ENCODE results near the gene MED16. TPM values are rescaled to one million over a fixed set of nuclear protein-coding genes. Genes with fewer than 3 reads are reported as not detected.

MED16 gene
- total RNA-seq, 4 donors from 2014 or later: 58.1 to 158 (median 78.4) TPM

DNA sequence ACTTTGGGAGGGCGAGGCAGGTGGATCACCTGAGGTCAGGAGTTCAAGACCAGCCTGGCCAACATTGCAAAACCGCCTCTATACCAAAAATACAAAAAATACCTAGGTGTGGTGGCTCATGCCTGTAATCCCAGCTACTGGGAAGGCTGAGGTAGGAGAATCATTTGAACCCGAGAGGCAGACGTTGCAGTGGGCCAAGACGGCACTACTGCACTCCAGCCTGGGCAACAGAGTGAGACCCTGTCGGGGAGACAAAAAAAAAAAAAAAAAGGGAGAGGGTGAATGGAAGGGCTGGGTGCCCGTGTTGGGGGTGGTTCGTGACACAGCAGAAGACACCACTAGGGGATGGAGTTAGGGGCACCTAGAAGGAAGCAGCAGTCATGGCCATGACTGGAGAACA lies 22.7 kb downstream of the MED16 start:
- H3K27ac ChIP-seq: peak overlapping the region; percentile 66 to 89 (median 78)
- no peaks in the 10 kb centered on the region for H3K27me3 ChIP-seq
- no peak overlapping the region for H3K4me3 ChIP-seq
- H3K36me3 ChIP-seq: peaks cover 0 to 5% (median 0%) of the 10 kb centered on the region in 4 donors
- intact Hi-C loops (cut with DNase I; ENCODE audit: low total_unique reads): no loop called here
- in situ Hi-C loops (cut with MboI; ENCODE audit: low pct_ligation_motif_present in 1 of 4, low pct_unique_long_range_greater_than_20kb in 1 of 4, low sequenced_read_pairs in 3 of 4): loop anchor here in 1 of 4 donors (25.0 kb wide), 1 partner anchor 117 kb away; the partner anchor contains the start of gene WDR18
- no peak for DNase-seq
- TF ChIP-seq POLR2A (IDR thresholded peaks at IDR 0.05) (no peak), EP300 (IDR thresholded peaks at IDR 0.05; ENCODE audit: low read depth) (no peak), POLR2AphosphoS5 (IDR thresholded peaks at IDR 0.05) (no peak)
- TF ChIP-seq, protein P1, sequence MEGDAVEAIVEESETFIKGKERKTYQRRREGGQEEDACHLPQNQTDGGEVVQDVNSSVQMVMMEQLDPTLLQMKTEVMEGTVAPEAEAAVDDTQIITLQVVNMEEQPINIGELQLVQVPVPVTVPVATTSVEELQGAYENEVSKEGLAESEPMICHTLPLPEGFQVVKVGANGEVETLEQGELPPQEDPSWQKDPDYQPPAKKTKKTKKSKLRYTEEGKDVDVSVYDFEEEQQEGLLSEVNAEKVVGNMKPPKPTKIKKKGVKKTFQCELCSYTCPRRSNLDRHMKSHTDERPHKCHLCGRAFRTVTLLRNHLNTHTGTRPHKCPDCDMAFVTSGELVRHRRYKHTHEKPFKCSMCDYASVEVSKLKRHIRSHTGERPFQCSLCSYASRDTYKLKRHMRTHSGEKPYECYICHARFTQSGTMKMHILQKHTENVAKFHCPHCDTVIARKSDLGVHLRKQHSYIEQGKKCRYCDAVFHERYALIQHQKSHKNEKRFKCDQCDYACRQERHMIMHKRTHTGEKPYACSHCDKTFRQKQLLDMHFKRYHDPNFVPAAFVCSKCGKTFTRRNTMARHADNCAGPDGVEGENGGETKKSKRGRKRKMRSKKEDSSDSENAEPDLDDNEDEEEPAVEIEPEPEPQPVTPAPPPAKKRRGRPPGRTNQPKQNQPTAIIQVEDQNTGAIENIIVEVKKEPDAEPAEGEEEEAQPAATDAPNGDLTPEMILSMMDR (IDR thresholded peaks at IDR 0.05): no peak
- H3K4me1 ChIP-seq: peaks cover 12 to 25% (median 18%) of the 10 kb centered on the region in 4 donors
- WGBS, 2 donors (ENCODE audit: low coverage in 1 of 2): 87 to 89% methylated on average over 4 to 8 of the region's 8 CpGs
- H3K9me3 ChIP-seq: no peaks in the 10 kb centered on the region

DNA sequence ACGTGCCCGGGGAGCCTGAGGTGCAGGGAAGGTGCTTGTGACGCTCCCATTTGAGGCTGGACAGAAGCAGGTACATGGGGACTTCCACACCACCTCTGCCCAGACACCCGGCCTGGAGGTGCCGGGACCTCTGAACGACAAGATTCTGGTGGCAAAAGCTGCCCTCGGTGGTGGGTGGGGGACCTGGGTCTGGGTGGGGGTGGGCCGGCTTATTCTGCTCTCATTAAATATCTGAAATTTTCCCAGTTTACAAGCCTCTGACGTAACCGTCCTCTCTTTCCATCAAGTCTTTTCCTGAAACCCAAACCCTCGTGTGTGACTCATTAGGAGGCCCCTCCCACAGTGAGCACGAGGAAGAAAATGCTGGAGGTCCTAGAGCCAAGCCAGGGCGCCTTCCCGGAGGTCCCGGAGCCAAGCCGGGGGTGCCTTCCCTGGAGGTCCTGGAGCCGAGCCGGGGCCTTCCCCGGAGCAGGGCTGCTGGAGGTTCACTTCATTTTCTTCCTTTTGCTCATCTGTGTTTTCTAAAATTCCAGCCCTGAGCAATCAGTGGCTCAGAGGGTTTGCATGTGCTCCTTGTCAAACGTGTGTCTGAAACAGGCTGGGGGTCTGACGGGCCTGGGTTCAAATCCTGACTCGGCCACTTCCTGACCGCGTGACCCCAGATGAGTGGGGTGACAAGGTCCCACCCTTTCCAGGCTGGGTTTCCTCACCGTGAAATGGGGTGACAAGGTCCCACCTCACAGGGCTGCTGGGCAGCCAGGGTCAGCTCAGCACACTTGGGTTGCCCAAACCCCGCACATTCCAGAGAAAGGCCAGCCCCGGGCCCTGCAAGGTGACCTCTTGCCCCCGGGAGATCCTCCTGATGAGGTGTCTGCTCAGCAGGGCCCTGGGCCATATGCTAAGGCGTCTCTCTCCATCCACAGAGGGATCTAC lies 23.5 kb downstream of the MED16 start:
- Histone ChIP-seq H3K4me3 (no peak overlapping the region), H3K27me3 (no peaks in the 10 kb centered on the region), H3K4me1 (peaks cover 12 to 25% (median 18%) of the 10 kb centered on the region in 4 donors), H3K9me3 (no peaks in the 10 kb centered on the region), H3K36me3 (peaks cover 0 to 5% (median 0%) of the 10 kb centered on the region in 4 donors), H3K27ac (peak overlapping the region; percentile 66 to 89 (median 78))
- DNase-seq: peak; percentile 65
- WGBS, 2 donors (ENCODE audit: low coverage in 1 of 2): 70% methylated on average over 29 of the region's 29 CpGs; no CpG with 5 or more reads in 1 of the 2 donors
- in situ Hi-C loops (cut with MboI; ENCODE audit: low pct_ligation_motif_present in 1 of 4, low pct_unique_long_range_greater_than_20kb in 1 of 4, low sequenced_read_pairs in 3 of 4) (loop anchor here in 1 of 4 donors (25.0 kb wide), 1 partner anchor 118 kb away; the partner anchor contains the start of gene WDR18), intact Hi-C loops (cut with DNase I; ENCODE audit: low total_unique reads) (no loop called here)
- TF ChIP-seq POLR2AphosphoS5 (IDR thresholded peaks at IDR 0.05): peak in 1 of 3 donors; percentile 9
- no peak for TF ChIP-seq POLR2A (IDR thresholded peaks at IDR 0.05)

DNA sequence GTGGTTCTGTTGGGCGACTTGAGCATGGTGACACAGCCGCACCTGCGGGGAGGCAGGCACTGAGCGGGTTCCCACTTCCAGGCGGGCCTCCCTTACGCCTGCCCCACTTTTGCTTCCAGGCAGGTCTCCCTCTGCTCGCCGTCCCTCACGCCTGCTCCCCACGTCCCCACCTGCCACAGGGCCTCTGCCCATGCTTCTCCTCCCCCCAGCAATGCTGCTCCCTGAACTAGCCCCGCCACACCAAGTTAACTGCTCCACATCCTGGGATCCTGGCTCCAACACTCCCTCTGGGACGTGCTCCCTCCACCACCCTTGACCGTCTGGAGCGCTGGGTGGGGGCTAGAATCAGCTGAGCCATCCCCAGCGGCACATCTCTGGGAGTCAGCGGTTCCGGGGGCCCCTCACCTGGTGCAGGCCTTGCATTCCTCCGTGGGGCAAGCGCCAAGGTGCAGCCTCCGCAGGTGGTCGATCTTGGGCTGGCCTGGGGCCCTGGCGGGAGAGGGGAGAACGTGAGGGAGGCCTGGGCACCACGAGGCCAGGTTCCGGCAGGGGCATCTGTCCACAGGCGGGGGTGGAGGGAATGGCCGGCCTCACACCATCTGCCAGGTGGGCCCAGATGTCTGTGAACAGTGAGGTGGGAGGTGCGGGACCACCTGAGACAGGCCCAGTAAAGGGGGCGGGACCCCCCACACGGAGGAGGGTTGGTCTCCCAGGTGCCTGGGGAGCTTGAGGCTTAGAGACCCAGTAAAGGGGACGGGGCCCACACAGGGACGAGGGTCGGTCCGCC lies 24.3 kb downstream of the MED16 start:
- no peaks in the 10 kb centered on the region for H3K9me3 ChIP-seq
- peak overlapping the region; percentile 66 to 89 (median 78) for H3K27ac ChIP-seq
- TF ChIP-seq POLR2A (IDR thresholded peaks at IDR 0.05) (no peak), EP300 (IDR thresholded peaks at IDR 0.05; ENCODE audit: low read depth) (no peak), POLR2AphosphoS5 (IDR thresholded peaks at IDR 0.05) (no peak)
- TF ChIP-seq, protein P1 (IDR thresholded peaks at IDR 0.05): no peak
- H3K4me1 ChIP-seq: peaks cover 13 to 28% (median 21%) of the 10 kb centered on the region in 4 donors
- H3K4me3 ChIP-seq: no peak overlapping the region
- in situ Hi-C loops (cut with MboI; ENCODE audit: low pct_ligation_motif_present in 1 of 4, low pct_unique_long_range_greater_than_20kb in 1 of 4, low sequenced_read_pairs in 3 of 4): loop anchor here in 1 of 4 donors (25.0 kb wide), 1 partner anchor 119 kb away; the partner anchor contains the start of gene WDR18
- intact Hi-C loops (cut with DNase I; ENCODE audit: low total_unique reads): no loop called here
- WGBS, 2 donors (ENCODE audit: low coverage in 1 of 2): 80 to 93% methylated on average over 1 to 34 of the region's 34 CpGs
- H3K36me3 ChIP-seq: peaks cover 0 to 5% (median 0%) of the 10 kb centered on the region in 4 donors
- DNase-seq: no peak
- no peaks in the 10 kb centered on the region for H3K27me3 ChIP-seq

DNA sequence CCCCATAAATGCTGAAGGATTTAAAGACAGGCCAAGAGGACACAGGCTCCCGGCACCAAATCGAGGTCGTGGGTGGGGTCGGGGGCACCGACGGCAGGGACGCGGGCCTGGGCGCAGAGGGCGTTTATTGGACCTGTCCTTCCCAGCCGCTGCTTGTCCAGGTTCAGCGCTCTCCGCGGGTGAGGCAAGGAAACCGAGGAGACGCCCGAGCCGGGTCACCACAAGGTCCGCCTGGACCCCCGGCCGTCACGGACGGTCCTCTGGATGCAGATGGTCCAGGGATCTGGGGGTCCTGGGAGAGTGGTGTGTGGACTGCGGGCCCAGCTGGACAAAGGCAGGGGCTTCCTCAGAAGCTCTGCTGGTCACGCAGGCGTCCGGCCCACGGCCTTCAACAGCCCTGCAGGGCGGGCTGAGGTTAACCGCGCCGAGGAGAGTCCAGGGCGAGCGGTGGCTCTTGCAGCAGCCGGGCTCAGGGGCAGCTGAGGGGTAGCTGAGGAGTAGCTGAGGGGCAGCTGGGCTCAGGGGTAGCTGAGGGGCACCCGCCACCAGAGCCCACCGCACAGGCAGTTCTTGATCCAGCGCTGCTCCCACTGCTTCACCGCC lies 25.0 kb downstream of the MED16 start:
- Histone ChIP-seq H3K9me3 (no peaks in the 10 kb centered on the region), H3K27me3 (no peaks in the 10 kb centered on the region), H3K36me3 (peaks cover 0 to 5% (median 0%) of the 10 kb centered on the region in 4 donors), H3K4me1 (peaks cover 18 to 33% (median 25%) of the 10 kb centered on the region in 4 donors), H3K27ac (peak overlapping the region in 2 of 4 donors; percentile 66 to 89), H3K4me3 (no peak overlapping the region)
- WGBS, 2 donors (ENCODE audit: low coverage in 1 of 2): 93% methylated on average over 39 of the region's 39 CpGs; no CpG with 5 or more reads in 1 of the 2 donors
- in situ Hi-C loops (cut with MboI; ENCODE audit: low pct_ligation_motif_present in 1 of 4, low pct_unique_long_range_greater_than_20kb in 1 of 4, low sequenced_read_pairs in 3 of 4) (loop anchor here in 1 of 4 donors (25.0 kb wide), 1 partner anchor 119 kb away; the partner anchor contains the start of gene WDR18), intact Hi-C loops (cut with DNase I; ENCODE audit: low total_unique reads) (no loop called here)
- TF ChIP-seq POLR2A (IDR thresholded peaks at IDR 0.05) (no peak), POLR2AphosphoS5 (IDR thresholded peaks at IDR 0.05) (no peak)
- DNase-seq: no peak

Data from transverse colon (tissue), 4 donors.